T-helper 9 cell (primary cell): ENCODE data around the gene ADGRL2.

Experiments used
- DNase-seq: peaks from one replicate; pipeline ENCODE4 v3.0.0-alpha.2; 2020
- total RNA-seq, 2 donors: gene quantifications; one replicate each; lab custom pipeline; 2026; lab: John Stamatoyannopoulos, UW

ADGRL2 gene
- total RNA-seq = 0 to 0.35 reads per million in 2 donors

DNA sequence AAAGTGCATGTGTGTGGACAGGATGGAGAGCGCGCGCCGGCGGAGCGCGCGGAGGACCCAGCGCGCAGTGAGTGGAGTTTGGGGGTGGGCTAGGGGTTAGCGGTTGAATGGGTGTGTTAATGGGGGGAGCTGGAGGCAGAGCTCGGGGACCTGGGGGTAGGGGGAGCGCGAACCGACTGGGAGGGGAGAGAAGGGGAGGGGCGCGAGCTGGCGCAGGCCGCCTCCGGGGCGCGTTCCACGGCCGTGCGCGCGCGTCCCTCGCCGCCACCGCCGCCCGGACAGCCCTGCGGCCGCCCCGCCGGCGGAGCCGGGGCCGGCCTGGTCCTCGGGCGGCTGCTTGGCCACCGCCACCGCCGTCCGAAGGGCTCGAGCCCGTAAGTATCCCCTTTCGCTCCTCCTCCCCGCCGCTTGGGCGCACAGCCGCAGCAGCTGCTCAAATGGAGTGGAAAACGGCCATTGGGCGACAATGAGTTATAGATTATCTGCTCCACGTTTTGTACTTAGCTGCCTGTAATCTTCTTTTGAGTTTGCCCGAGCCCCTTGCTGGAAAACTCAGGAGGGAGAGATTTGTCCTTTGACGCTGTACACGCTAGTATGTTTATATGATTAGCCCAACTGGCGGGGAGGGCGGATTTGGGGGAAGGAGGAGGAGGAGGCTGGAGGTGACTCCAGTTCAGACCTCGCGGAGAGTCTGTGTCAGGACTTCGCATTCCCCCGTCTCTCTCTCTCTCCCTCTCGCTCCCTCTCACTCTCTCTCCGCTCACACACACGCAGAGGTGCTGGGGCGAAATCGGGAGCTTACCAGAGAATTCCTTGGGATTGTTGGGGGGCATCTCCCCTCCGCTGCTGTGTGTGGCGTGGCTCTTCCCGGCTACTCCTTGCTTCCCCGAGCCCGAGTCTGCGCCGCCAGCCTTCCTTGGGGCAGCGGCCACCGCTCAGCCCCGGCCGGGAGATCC lies at the start of gene ADGRL2:
Gene ADGRL2, plus strand, starts transcription at position 240 of the 956 bp plus-strand sequence. CDS start 36,051 bp downstream, outside the sequence.
- no peak for DNase-seq

DNA sequence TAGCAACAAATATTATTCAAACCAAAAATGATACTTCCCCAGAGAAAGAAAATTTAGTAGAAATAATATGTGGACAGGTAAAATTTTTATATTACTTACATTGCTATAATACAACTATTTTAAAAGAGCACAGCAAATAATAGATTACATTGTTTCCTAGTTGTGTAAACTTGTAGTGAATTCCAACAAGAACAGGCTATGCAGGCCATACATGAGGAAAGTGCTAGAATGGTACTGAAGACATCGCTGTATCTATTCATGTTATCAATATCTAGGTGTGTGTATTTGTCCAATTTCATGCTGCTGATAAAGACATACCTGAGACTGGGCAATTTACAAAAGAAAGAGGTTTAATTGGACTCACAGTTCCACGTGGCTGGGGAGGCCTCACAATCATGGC lies 47.9 kb upstream of the ADGRL2 start:
- no peak for DNase-seq

GRCh38 chr1:81754424-81754823 lies 46.3 kb upstream of the ADGRL2 start:
- no peak for DNase-seq

DNA sequence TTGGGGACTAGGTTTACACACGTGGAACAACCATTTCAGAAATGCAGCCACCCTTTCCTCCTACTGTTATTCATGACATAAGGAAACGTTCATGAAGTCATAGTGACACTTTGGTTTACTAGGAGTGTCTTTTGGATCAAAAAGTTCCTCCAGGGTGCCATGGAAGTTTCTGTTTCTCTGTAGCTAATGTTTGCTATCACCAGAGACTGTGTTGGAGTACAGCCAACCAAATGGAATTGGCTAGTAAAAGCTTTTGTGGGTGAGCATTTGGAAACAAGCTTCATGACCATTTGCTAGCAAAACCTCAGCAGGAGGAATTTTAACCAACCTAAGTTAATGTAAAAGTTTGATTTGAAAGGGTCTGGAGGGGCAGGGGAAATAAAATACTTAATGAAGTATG lies 43.9 kb upstream of the ADGRL2 start:
- no peak for DNase-seq

GRCh38 chr1:81757398-81758020 lies 43.2 kb upstream of the ADGRL2 start:
- DNase-seq = no peak

GRCh38 chr1:81758181-81758580 lies 42.6 kb upstream of the ADGRL2 start:
- DNase-seq = no peak

GRCh38 chr1:81760477-81761097 lies 40.1 kb upstream of the ADGRL2 start:
- DNase-seq = no peak

- DNase-seq = no peak
Measured at GRCh38 chr1:81775510-81775909, 25.2 kb upstream of the ADGRL2 start.

GRCh38 chr1:81780705-81781454 lies 19.9 kb upstream of the ADGRL2 start:
- DNase-seq = no peak

DNA sequence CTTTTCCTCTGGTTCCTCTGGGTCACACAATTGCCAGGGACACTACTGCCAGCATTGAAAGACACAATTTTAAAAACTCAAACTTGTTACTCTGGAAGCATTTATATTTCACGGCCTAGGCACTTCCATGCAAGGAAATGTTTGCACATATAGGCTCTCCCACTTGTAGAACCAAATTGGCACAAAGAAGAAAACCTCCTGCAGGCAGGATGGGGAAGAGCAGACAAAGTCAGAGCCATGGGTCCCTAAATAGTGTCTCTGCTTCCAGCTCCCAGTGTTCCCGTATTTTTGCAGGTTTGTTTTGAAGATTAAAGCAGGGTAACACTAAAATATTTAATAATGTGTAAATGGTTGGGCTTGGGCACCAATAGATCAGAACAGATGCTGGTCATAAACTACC lies 19.0 kb upstream of the ADGRL2 start:
- DNase-seq = no peak

DNA sequence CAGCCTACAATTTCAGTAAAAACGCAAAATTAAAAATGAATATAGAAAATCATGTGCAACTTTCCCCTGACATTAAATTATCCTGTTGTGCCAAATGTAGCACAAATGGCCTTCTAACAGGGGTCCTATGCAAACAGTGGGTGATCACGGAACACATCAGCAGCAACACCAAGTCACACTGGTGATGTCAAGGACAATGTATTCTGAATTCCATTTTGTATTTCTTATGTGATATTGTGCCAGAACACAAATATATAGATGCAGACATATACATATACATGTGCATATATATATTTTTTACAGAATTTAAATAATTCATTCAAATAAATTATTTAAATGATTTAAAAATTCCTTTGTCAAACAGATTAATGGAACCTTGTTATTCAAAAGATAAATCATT lies 8.6 kb upstream of the ADGRL2 start:
- no peak for DNase-seq

- DNase-seq = no peak
Measured at GRCh38 chr1:81797701-81798100, 3.0 kb upstream of the ADGRL2 start.

DNA sequence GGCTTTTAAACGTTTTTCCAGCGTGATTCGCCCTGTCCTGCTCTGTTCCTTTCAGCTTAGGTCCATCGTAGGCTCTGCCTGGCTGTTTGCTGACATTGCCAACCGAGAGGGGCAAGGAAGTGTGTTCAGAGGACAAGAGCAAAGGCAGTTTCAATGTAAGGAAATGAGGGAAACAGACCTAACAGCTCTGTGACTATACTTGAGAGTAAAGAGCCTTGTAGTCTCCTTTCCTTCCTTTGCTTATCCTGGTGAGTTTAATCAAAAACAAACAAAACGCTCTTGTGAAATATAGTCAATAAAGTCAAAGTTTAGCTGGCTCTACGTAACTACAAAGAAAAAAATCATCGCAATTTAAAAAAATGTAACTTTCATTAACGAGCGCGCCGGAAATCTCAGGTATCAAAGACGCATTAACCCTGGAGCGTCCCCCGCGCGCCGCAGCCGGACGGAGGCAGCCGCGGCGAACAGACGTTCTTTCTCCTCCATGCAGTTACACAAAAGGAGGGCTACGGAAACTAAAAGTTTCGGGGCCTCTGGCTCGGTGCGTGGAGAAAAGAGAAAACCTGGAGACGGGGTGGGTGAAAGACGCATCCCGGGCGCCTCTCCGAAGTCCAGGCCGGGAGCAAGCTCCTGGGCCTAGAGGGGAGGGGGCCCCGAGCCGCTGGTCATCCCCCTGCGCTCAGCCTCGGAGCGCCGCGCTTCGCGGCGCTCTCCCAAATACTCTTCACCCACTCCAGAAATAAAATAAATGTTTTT lies 617 bp upstream of the ADGRL2 start:
- no peak for DNase-seq

DNA sequence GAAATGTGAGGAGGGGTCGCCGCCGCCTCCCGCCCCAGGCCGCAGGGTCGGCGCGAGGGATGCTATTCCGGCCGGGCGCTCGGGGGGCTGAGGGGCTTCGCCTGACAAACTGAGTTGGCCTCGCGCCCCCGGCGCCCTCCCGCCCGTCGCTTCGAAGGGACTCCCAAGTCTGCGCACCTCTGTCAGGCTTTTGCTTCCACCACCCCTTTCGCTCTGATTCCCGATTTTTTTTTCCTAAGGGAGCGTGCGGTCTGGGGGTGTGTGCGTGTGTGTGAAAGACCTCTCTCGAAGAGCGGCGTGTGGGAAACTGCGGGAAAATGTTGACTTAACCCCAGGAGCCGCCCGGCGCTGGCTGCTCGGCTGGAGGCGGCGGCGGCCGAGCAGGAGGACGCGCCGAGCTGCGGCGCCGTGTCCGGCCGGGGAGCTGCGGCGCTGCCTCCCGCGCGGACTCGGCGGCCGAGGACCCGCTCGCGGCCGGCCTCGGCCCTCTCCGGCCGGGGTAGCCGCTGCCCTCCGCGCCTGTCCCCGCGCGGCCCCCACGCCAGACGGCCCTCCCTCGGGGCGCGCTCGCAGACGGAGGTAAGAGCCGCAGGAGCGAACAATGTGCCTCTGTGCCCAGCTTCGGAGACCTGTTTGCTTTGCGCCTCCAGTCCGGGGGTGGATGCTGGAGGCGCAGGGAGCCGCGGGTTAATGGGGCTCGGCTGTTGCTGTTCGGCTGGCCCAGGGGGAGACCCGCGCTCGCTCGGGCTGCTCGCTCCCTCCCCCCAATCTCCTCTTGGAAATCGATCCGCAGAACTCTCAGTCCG lies 1.1 kb downstream of the ADGRL2 start:
- no peak for DNase-seq

DNA sequence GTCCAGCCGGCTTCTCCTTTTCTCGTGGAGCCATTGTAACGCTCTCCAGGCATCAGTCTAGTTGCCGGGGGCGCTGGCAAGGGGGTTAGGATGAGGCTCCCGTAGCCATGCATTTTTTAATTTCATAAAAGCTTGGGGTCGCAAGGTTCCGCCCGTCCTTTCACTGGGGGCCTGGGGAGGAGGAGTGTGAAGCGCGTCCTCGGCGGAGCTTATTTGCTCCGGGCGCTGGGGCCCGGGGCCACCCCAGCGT lies 1.6 kb downstream of the ADGRL2 start:
- no peak for DNase-seq

- DNase-seq = no peak
Measured at GRCh38 chr1:81802707-81803430, 2.1 kb downstream of the ADGRL2 start.

GRCh38 chr1:81803431-81804110 lies 2.8 kb downstream of the ADGRL2 start:
- DNase-seq = no peak

DNA sequence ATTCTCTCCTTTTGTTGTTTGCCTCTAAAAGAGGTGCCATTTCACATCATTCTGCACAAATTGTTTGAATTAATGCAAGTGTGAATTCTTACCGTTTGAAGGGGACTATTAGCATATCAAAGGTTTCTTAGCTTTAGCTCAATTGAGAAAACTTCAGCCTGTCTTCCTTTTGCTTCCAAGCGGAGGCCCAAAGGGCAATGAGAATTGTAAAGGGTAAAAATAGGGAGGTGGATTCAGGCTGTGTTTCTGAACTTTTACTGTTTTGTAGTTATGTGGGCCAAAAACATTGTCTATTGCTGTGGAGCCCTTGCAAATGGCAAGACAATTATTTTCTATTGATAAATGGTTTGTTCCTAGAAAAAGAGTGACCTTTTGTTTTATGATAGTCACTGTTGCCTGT lies 3.6 kb downstream of the ADGRL2 start:
- no peak for DNase-seq

GRCh38 chr1:81805537-81806431 lies 5.0 kb downstream of the ADGRL2 start:
- no peak for DNase-seq
